ENCODE measurements around the gene PLIN5.
A peak's percentile ranks its signal among the peaks of the same experiment; 100 is the strongest.
"Not testable (repeated sequence)": the region's sequence is repeated elsewhere in the genome, so short reads cannot be mapped to it uniquely, and the experiment has no call there.

Gene PLIN5

GRCh38 chr19:4568886-4569285, 33.9 kb upstream of the PLIN5 start:
- DNase-seq (ENCODE audit: low read depth): no peak

DNA sequence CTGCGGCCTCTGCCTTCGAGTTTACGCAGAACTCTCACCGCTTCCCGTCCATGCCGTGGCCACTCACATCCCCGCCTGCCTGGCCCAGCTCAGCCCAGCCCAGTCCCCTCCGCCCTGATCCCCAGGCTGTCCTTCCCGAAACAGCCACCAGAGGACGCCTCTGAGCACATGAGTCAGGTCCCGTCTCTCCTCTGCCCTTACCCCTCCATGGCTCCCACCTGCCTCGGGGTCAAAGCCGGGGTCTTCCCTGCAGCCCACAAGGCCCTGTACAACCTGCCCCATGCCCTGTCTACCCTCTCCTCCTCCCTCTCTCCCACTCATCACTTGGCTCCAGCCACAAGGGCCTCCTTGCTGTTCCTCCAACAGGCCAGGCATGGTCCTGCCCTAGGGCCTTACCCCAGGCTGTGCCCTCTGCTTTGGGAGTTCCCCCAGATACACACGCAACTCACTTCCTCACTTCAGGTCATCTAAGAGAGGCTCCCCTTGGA, 32.6 kb upstream of the PLIN5 start:
- DNase-seq (ENCODE audit: low read depth): peak; percentile 31

DNA sequence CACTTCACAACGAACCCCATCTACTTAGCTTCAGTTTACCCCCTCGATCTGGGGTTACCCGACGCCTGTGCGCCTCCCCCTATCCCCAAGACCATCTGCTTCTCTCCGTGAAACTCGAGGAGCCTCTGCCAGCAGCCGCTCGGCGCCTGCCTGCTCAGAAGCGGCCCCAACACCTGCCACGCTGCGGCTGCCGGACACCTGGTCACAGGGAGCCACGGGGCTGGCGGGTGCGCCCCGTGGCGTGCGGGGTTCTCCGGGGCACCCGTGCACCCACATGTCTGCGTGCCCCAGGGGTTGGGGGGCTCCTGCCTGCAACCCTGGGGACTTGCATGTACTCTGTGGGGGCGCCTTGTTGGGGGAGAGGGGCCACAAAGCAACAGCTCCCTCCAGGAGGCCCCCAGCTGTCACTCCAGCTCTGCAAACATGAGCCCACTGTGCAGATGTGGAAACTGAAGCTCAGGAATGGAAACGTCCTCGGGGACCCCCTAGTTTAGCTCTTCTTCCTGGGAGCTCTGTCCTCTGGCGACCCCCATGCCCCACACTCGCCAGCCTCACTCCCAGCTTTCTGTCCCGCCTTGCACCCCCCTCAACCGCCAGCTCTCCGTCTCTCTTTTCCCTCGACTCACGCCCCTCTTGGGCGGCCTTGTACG, 31.5 kb upstream of the PLIN5 start:
- DNase-seq (ENCODE audit: low read depth): no peak

- DNase-seq (ENCODE audit: low read depth): not testable (repeated sequence)
Observed at GRCh38 chr19:4563562-4563961, 28.5 kb upstream of the PLIN5 start.

DNA sequence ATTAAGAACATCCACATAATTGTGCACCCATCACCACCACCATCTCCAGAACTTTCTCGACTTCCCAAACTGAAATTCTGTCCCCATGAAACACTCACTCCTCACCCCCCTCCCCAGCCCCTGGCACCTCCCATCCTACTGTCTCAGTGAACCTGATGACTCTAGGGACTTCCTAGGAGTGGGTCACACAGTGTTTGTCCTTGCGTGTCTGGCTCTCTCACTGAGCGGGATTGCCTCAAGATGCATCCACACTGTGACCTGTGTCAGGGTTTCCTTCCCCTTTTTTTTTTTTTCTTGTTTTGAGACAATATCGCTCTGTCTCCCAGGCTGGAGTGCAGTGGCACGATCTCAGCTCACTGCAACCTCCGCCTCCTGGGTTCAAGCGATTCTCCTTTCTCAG, 27.1 kb upstream of the PLIN5 start:
- DNase-seq (ENCODE audit: low read depth): not testable (repeated sequence)

- DNase-seq (ENCODE audit: low read depth): no peak
Observed at GRCh38 chr19:4559569-4559968, 24.5 kb upstream of the PLIN5 start, which contains the start of gene SEMA6B. Gene SEMA6B (minus strand): TSS chr19:4559684. CDS start chr19:4558457, 1,227 bp downstream.

DNA sequence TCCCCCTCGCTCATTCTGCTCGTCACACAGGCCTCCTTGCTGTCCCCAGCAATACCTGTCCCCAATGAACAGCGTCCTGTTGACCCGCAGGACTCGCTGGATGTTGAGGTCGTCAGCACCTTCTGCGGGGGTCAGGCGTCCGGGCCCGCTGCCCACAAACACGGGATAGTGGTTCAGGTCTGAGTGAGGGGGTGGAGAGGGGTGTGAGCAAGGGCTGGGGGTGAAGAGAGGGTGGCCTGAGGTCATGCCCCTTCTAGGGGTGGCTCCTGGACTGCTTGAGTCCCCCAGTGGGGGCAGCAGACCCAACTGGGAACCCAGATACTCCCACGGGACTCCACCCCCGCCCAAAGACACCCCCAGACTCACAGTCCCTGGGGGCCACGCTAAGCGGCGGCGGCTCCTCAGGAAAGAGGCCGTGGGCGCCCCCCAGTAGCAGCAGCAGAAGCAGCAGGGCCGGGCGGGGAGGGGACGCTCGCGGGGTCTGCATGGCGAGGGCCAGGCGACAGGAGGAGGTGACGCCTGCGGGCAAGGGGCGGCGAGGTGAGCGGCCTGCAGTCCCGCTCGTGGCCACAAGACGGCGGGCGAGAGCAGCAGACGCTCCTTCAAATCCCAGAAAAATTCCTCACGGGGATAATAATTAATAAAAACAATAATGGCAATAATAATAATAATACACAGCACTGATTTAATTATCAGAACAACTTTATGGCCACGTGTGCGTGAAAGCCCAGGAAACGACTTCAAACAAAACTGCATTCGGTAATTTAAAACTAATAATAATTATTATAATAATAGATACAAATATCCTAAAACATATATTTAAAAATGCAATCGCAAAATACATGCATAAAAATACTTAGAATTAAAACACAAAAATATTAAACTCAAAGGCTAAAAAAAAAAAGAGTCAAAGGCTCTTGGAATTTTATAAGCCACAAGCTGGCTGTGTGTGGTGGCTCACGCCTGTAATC, 23.2 kb upstream of the PLIN5 start:
- peak; percentile 20 for DNase-seq (ENCODE audit: low read depth)

- DNase-seq (ENCODE audit: low read depth): no peak
Observed at GRCh38 chr19:4557144-4557970, 22.3 kb upstream of the PLIN5 start.

- no peak for DNase-seq (ENCODE audit: low read depth)
Observed at GRCh38 chr19:4556597-4557127, 21.6 kb upstream of the PLIN5 start.

DNA sequence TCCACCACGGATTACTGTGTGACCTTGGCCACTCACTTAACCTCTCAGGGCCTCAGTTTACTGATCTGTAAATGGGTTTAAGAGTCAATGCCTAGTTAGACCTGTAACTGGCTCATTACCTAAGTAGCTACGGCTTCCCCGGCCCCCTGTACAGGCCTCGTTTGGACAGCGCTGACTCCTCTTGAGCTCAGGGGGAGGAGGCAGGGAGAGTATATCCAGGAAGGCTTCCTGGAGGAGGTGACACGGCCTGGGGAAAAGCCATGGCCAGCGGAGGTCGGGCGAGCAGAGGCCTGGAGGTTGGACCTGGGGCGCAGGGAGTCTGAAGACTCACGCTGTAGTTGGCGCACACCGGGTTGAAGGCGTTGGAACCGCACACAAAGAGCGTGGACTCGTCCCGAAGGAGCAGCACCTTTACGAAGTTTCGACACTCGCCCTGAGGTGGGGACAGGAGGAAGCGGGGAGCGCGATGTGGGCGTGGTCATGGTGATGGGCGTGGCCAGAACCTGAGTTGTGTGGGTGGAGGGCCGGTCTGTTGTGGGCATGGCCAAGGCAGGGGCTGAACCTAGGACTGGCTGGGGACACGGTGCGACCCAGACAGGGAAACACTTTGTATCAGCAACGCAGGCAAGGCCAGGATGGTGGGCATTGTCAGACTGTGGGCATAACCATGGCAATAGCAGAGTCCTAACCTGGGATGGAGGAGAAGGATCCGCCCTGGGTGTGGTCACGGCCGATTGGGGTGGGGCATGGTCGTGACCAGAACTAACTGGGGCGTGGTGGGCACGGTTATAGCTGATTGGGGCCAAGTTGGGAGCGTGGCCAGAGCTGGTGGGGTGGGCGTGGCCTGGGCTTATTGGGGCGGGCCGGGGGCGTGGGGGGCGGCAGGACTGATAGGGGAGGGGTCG, 20.9 kb upstream of the PLIN5 start:
- no peak for DNase-seq (ENCODE audit: low read depth)

DNA sequence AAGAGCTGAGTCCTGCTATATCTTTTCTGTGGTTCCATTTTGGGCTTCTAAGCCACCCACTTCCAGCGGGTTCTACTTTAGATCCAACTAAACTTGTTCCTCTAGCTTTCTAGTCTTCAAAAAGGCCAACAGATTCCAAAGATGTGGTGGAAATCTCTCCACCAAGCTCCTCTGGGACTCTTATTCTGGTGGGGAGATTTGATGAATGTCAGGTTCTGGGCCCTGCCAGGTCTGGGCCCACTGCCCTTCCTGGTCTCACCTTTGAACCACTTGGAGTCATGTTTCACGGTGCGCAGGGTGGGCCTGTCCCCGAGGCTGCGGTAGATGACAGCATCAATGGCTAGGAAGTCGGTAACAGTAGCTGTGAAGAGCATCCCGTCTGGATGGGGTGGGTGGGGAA, 19.7 kb upstream of the PLIN5 start:
- no peak for DNase-seq (ENCODE audit: low read depth)

DNA sequence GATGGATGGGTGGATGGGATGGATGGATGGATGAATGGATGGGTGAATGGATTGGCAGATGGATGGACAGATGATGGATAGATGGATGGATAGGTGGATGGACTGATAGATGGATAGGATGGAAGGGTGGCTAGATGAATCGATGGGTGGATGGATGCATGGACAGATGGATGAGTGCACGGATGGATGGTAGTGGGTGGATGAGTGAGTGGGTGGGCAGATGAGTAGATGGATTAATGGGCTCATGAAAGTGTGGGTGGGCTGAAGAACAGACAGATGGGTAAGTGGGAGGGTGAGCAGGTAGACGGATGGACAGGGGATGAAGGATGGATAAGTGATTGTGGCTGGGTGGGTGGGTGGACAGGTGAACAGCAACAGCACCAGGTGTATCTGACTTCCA, 18.8 kb upstream of the PLIN5 start:
- no peak for DNase-seq (ENCODE audit: low read depth)

- no peak for DNase-seq (ENCODE audit: low read depth)
Observed at GRCh38 chr19:4553092-4553695, 18.2 kb upstream of the PLIN5 start.

GRCh38 chr19:4552525-4552819, 17.4 kb upstream of the PLIN5 start:
- DNase-seq (ENCODE audit: low read depth): no peak

DNA sequence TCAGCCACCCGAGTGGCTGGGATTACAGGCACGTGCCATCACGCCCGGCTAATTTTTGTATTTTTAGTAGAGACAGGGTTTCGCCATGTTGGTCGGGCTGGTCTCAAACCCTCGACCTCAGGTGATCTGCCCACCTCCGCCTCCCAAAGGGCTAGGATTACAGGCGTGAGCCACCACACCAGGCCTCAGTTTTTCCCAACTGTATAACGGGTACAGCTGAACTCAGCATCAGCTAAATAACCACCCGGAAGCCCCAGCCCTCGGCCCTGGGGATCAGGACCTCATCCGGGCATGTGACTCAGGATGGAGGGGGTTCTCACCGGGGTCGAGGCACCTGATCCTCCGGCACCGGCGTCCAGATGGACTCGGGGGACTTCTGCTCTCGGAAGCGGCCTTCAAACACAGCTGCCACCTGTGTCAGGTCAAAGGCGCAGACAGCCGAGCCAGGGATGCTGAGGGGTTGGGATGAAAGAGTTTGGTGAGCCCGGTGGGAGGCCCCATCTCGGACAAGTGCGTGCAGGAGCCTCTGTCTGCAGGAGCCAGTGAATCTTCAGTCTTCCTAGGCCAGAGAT, 15.5 kb upstream of the PLIN5 start:
- no peak for DNase-seq (ENCODE audit: low read depth)

- DNase-seq (ENCODE audit: low read depth): no peak
Observed at GRCh38 chr19:4550018-4550417, 15.0 kb upstream of the PLIN5 start.

GRCh38 chr19:4548238-4548584, 13.2 kb upstream of the PLIN5 start:
- no peak for DNase-seq (ENCODE audit: low read depth)

GRCh38 chr19:4547303-4548237, 12.5 kb upstream of the PLIN5 start:
- no peak for DNase-seq (ENCODE audit: low read depth)

Data from stimulated activated CD8-positive, alpha-beta memory T cell treated with anti-CD3 and anti-CD28 coated beads, Interleukin-15, amount 100 ng/mL, for 24 hours (primary cell).